Measurements from ENCODE around the gene PTPN21.

PTPN21 gene

DNA sequence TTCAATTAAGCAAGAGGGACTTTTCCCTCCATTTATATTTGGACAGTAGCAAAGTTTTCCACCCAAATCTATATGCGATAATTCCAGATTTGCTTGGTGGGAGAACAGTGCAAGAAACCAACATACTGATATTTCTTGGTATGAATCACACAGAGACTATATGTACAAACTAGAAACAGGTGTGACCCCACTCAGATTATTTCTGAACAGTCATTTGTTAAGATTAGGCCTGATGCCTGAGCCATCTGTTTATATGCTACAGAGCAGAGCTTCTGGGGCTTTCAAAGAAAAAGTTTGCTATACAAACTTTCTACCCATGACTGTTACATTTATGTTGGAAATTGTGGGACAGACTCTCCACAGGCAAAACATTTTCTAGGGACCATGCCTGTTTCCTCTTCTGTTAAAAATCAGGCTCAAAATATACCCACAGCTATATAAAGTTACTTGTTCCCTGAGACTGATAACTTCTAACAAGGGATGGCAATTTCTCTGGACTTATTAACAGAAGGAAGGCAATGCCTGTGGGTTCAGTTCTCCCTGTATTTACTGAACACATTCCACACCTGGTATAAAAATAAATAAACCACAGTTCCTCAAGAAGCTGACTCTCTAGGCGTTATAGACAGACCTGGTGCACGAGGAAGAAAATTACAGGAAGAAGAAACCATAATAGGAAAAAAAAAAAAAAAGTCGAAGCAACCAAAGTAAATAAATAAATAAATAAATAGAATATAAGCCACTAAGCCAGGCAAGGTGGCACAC, 8.0 kb downstream of the PTPN21 start:
- Histone ChIP-seq H3K4me3 (ENCODE audit: control insufficient read depth in 1 of 7, extremely low read depth in 1 of 7, insufficient read depth in 4 of 7, low read depth in 2 of 7, low read length in 6 of 7) (no peak overlapping the region), H3K36me3 (ENCODE audit: control insufficient read depth in 4 of 4, insufficient read depth in 4 of 4, low read length in 3 of 4) (no peaks in the 10 kb centered on the region), H3K9me3 (ENCODE audit: control extremely low read depth in 1 of 5, control insufficient read depth in 4 of 5, insufficient read depth in 2 of 5, low read depth in 1 of 5, low read length in 4 of 5) (no peaks in the 10 kb centered on the region), H3K27me3 (replicated peaks in 2 of 5; ENCODE audit: control insufficient read depth in 4 of 5, insufficient read depth in 5 of 5, low read length in 4 of 5) (peaks cover 0 to 8% (median 3%) of the 10 kb centered on the region in 5 experiments), H3K4me1 (ENCODE audit: control extremely low read depth in 1 of 4, control insufficient read depth in 4 of 4, insufficient read depth in 4 of 4, low read length in 3 of 4) (peaks cover 0 to 9% (median 8%) of the 10 kb centered on the region in 4 experiments), H3K27ac (ENCODE audit: insufficient read depth in 1 of 2, low read depth in 1 of 2, low read length in 2 of 2, poor library complexity in 1 of 2, severe bottlenecking in 2 of 2) (no peak overlapping the region)
- no peak for DNase-seq
- 100% methylated on average over 1 of the region's 4 CpGs for WGBS (ENCODE audit: insufficient coverage)
- ChIA-PET CTCF (no interaction called here), POLR2A (interaction anchor here (0.7 kb wide), 1 partner anchor 48 kb away, joined by 3 read pairs; no protein-coding TSS in a partner anchor)

DNA sequence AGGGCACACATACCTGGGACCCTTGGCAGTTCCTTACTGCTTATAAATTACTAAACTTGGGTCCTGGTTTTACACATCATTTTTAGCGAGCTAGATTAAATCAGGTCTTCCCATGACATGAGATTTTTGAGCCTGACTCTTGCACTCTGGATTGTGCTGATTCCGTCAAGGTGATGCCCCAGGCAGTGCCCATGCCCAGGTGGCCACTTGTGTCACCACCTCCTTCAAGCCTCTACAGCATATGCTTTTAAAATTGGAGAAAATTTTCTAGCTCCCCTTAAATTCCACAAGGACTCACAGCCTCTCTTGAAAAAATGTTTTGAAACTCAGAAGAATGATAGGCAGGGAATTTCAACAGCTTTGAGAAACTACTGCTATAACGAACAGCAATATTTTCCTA, 9.6 kb downstream of the PTPN21 start:
- Histone ChIP-seq H3K4me3 (ENCODE audit: control insufficient read depth in 1 of 7, extremely low read depth in 1 of 7, insufficient read depth in 4 of 7, low read depth in 2 of 7, low read length in 6 of 7) (no peak overlapping the region), H3K9me3 (ENCODE audit: control extremely low read depth in 1 of 5, control insufficient read depth in 4 of 5, insufficient read depth in 2 of 5, low read depth in 1 of 5, low read length in 4 of 5) (no peaks in the 10 kb centered on the region), H3K27ac (ENCODE audit: insufficient read depth in 1 of 2, low read depth in 1 of 2, low read length in 2 of 2, poor library complexity in 1 of 2, severe bottlenecking in 2 of 2) (no peak overlapping the region), H3K36me3 (ENCODE audit: control insufficient read depth in 4 of 4, insufficient read depth in 4 of 4, low read length in 3 of 4) (no peaks in the 10 kb centered on the region), H3K27me3 (replicated peaks in 2 of 5; ENCODE audit: control insufficient read depth in 4 of 5, insufficient read depth in 5 of 5, low read length in 4 of 5) (peaks cover 0 to 1% (median 0%) of the 10 kb centered on the region in 5 experiments), H3K4me1 (ENCODE audit: control extremely low read depth in 1 of 4, control insufficient read depth in 4 of 4, insufficient read depth in 4 of 4, low read length in 3 of 4) (no peaks in the 10 kb centered on the region)
- ChIA-PET CTCF (no interaction called here), POLR2A (no interaction called here)
- DNase-seq: no peak
- whole genome bisulfite sequencing (ENCODE audit: insufficient coverage): 93% methylated on average over 3 of the region's 3 CpGs

DNA sequence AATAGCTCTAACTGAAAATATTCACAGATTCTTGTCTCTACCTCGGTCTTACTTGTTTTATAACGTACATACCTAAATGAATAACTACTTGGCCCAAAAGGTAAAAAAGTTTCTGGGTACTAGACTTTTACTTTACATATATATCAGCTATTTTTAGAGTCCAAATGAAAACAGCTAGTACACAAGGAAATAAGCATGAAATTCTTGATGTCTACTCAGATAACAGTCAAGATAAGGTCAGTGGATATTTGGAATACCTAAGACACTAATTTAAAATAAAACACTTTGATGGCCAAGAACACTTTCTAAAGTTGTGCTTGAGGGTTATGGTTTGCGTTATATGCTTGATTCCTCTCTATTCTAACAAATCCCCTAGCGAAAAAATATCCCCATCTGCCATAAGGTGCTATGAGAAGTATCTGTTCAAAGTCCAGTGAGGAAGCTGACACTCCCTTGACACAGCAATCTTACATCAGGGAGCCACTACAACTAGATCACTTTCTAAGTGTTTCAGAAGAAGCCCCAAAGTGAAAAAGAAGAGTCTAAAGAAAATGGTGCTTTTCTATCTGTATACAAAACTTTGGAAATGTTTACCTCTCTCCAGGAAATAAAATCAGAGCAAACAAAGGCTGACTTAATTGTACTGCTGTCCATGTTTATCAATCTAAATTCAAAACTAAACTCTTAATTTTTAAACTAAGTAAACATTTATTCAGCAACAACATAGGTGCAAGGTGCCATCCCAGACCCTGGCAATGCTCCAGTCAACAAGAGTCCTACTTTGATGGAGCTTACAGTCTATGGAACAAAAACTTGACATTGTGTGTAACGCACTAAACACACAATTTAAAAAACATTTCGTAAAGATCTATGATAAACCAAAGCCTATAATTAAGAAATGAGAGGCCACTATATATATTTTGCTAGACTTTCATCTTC, 11.7 kb downstream of the PTPN21 start:
- H3K27ac ChIP-seq (ENCODE audit: insufficient read depth in 1 of 2, low read depth in 1 of 2, low read length in 2 of 2, poor library complexity in 1 of 2, severe bottlenecking in 2 of 2): no peak overlapping the region
- 100% methylated on average over 3 of the region's 6 CpGs for WGBS (ENCODE audit: insufficient coverage)
- H3K27me3 ChIP-seq (replicated peaks in 2 of 5; ENCODE audit: control insufficient read depth in 4 of 5, insufficient read depth in 5 of 5, low read length in 4 of 5): no peaks in the 10 kb centered on the region
- H3K36me3 ChIP-seq (ENCODE audit: control insufficient read depth in 4 of 4, insufficient read depth in 4 of 4, low read length in 3 of 4): no peaks in the 10 kb centered on the region
- POLR2A ChIA-PET: no interaction called here
- H3K4me1 ChIP-seq (ENCODE audit: control extremely low read depth in 1 of 4, control insufficient read depth in 4 of 4, insufficient read depth in 4 of 4, low read length in 3 of 4): no peaks in the 10 kb centered on the region
- H3K4me3 ChIP-seq (ENCODE audit: control insufficient read depth in 1 of 7, extremely low read depth in 1 of 7, insufficient read depth in 4 of 7, low read depth in 2 of 7, low read length in 6 of 7): no peak overlapping the region
- no peak for DNase-seq
- CTCF ChIA-PET: no interaction called here
- H3K9me3 ChIP-seq (ENCODE audit: control extremely low read depth in 1 of 5, control insufficient read depth in 4 of 5, insufficient read depth in 2 of 5, low read depth in 1 of 5, low read length in 4 of 5): no peaks in the 10 kb centered on the region

DNA sequence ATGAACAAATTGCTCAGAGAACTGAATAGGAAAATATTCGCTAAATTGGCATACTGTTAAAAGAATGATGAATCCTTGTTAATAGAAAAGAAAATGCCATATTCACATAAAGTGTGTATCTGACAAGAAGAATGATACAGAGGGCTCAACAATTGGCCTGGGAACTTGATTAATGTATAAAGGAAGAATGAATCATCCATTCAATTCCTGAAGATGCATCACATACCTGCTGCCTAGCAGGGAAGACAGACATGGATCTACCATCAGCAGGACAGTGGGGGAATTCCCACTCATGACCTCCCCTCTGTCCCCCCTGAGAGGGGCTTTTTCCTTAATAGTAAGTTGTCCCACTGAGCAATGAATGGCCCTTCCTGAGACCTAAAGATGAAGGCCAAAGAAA, 13.5 kb downstream of the PTPN21 start:
- ChIA-PET CTCF (no interaction called here), POLR2A (no interaction called here)
- H3K27ac ChIP-seq (ENCODE audit: insufficient read depth in 1 of 2, low read depth in 1 of 2, low read length in 2 of 2, poor library complexity in 1 of 2, severe bottlenecking in 2 of 2): no peak overlapping the region
- WGBS (ENCODE audit: insufficient coverage): no CpG with 5 or more reads among the region's 1 CpG
- no peaks in the 10 kb centered on the region for H3K36me3 ChIP-seq (ENCODE audit: control insufficient read depth in 4 of 4, insufficient read depth in 4 of 4, low read length in 3 of 4)
- DNase-seq: no peak
- H3K9me3 ChIP-seq (ENCODE audit: control extremely low read depth in 1 of 5, control insufficient read depth in 4 of 5, insufficient read depth in 2 of 5, low read depth in 1 of 5, low read length in 4 of 5): no peaks in the 10 kb centered on the region
- H3K4me1 ChIP-seq (ENCODE audit: control extremely low read depth in 1 of 4, control insufficient read depth in 4 of 4, insufficient read depth in 4 of 4, low read length in 3 of 4): no peaks in the 10 kb centered on the region
- H3K4me3 ChIP-seq (ENCODE audit: control insufficient read depth in 1 of 7, extremely low read depth in 1 of 7, insufficient read depth in 4 of 7, low read depth in 2 of 7, low read length in 6 of 7): no peak overlapping the region
- no peaks in the 10 kb centered on the region for H3K27me3 ChIP-seq (replicated peaks in 2 of 5; ENCODE audit: control insufficient read depth in 4 of 5, insufficient read depth in 5 of 5, low read length in 4 of 5)

DNA sequence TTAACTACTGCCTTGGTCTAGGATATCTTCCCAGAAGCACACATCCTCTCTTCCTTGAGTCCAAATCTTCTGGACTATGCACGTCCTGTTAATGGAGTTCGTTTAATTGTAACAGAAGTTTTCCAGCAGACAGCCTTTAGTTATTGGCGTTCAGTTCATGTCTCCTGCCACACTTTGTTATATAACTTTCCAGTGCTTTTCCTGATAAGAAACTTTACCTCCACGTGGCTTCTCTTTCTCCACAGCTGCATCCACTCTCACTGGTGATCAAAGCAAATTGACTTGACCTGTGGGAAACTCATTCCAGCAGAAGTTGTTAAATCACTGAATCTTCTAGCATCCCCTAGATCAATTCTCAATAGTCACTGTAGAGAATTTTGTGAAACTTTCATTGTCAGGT, 19.0 kb downstream of the PTPN21 start:
- WGBS (ENCODE audit: insufficient coverage): 74% methylated on average over 4 of the region's 4 CpGs
- ChIA-PET POLR2A (no interaction called here), CTCF (interaction anchor here (1.3 kb wide), 1 partner anchor 348 kb away, joined by 3 read pairs; no protein-coding TSS in a partner anchor)
- Histone ChIP-seq H3K4me3 (ENCODE audit: control insufficient read depth in 1 of 7, extremely low read depth in 1 of 7, insufficient read depth in 4 of 7, low read depth in 2 of 7, low read length in 6 of 7) (no peak overlapping the region), H3K27me3 (replicated peaks in 2 of 5; ENCODE audit: control insufficient read depth in 4 of 5, insufficient read depth in 5 of 5, low read length in 4 of 5) (no peaks in the 10 kb centered on the region), H3K36me3 (ENCODE audit: control insufficient read depth in 4 of 4, insufficient read depth in 4 of 4, low read length in 3 of 4) (no peaks in the 10 kb centered on the region), H3K4me1 (ENCODE audit: control extremely low read depth in 1 of 4, control insufficient read depth in 4 of 4, insufficient read depth in 4 of 4, low read length in 3 of 4) (peaks cover 0 to 4% (median 0%) of the 10 kb centered on the region in 4 experiments), H3K9me3 (ENCODE audit: control extremely low read depth in 1 of 5, control insufficient read depth in 4 of 5, insufficient read depth in 2 of 5, low read depth in 1 of 5, low read length in 4 of 5) (no peaks in the 10 kb centered on the region), H3K27ac (ENCODE audit: insufficient read depth in 1 of 2, low read depth in 1 of 2, low read length in 2 of 2, poor library complexity in 1 of 2, severe bottlenecking in 2 of 2) (no peak overlapping the region)
- no peak for DNase-seq

DNA sequence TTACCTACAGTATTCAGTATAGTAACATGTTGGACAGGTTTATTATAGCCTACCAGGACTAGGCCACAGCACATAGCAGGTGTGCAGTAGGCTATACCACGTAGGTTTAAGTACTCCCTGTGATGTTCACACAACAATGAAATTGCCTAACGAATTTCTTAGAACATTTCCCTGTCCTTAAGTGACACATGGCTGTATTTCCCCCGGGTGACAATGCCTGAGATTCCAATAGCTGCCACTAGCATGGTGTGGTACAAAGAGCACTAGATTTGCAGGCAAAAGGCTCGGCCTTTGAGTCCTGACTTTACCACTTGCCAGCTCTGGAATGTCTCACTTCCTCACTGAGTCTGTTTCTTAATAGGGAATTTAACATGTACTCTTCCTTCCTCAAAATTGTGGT, 19.7 kb downstream of the PTPN21 start:
- no peak overlapping the region for H3K27ac ChIP-seq (ENCODE audit: insufficient read depth in 1 of 2, low read depth in 1 of 2, low read length in 2 of 2, poor library complexity in 1 of 2, severe bottlenecking in 2 of 2)
- no peak overlapping the region for H3K4me3 ChIP-seq (ENCODE audit: control insufficient read depth in 1 of 7, extremely low read depth in 1 of 7, insufficient read depth in 4 of 7, low read depth in 2 of 7, low read length in 6 of 7)
- no peaks in the 10 kb centered on the region for H3K27me3 ChIP-seq (replicated peaks in 2 of 5; ENCODE audit: control insufficient read depth in 4 of 5, insufficient read depth in 5 of 5, low read length in 4 of 5)
- CTCF ChIA-PET: interaction anchor here (1.3 kb wide), 1 partner anchor 348 kb away, joined by 3 read pairs; no protein-coding TSS in a partner anchor
- no peaks in the 10 kb centered on the region for H3K36me3 ChIP-seq (ENCODE audit: control insufficient read depth in 4 of 4, insufficient read depth in 4 of 4, low read length in 3 of 4)
- H3K4me1 ChIP-seq (ENCODE audit: control extremely low read depth in 1 of 4, control insufficient read depth in 4 of 4, insufficient read depth in 4 of 4, low read length in 3 of 4): peaks cover 0 to 4% (median 0%) of the 10 kb centered on the region in 4 experiments
- peak in 2 of 3 donors; percentile 22 to 34 for DNase-seq
- POLR2A ChIA-PET: no interaction called here
- WGBS (ENCODE audit: insufficient coverage): 37% methylated on average over 4 of the region's 4 CpGs
- peaks cover 0 to 4% (median 0%) of the 10 kb centered on the region in 5 experiments for H3K9me3 ChIP-seq (ENCODE audit: control extremely low read depth in 1 of 5, control insufficient read depth in 4 of 5, insufficient read depth in 2 of 5, low read depth in 1 of 5, low read length in 4 of 5)

All from common myeloid progenitor, CD34-positive (primary cell).